Nasal cavity respiratory epithelium epithelial cell of viscerocranial mucosa (primary cell): ENCODE measurements around the gene FOXJ2. TPM values are rescaled to one million over a fixed set of nuclear protein-coding genes. Genes with fewer than 3 reads are reported as not detected.

Experiments
- total RNA-seq: library from RNA; depleted of rRNA; stranded (reverse); fragments of >200 nt; gene quantifications from 2 replicates; pipeline ENCODE4 v1.2.3, GENCODE V29; 2014

Gene FOXJ2
- total RNA-seq = 6.5 and 11.4 TPM in 2 replicates

DNA sequence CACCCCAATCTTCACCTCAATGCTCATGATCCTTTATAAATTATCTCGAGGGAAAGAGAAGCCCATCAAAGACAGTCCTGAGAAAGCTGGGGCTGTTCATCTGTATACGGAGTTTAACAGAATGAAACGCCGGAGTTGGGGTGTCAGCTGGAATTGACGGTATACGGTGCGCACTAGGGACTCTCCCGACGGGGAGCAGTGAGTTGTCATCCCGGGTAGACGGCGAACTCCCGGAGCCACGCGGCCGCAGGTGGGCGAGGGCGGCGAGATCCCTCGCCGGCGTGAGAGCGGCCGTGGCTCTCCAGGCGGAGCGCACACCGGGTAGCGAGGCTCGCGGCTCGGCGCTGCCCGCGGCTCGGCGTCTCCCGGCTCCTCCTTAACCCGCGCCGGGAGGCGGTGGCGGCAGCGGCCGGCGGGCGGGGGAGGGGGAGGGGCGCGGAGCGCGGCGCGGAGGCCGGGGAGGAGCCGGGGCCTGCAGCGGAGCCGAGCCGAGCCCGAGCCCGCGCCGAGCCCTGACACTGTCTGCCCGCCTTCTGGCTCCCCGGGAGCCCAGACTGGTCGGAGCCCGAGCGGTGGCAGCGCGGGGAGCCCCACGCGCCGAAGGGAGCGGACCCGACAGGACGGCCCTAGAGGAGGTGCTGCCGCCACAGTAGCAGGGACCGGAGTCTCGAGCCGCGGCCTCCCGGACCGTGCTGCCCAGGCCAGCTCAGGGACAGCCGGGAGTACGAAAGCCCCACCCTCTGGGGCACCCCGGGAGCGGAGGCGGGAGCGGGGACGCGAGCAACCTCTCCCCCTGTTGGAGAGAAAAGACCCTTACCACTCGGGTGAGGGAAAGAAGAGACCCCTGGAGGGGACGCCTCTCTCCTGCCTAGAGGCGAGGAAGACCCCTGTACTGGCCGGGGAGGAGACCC lies at the start of gene FOXJ2:
Gene FOXJ2 (plus strand): TSS at position 475 of the 911 bp plus-strand sequence. CDS start 7,117 bp downstream, outside the sequence.

GRCh38 chr12:8065991-8066594 lies 33.6 kb downstream of the FOXJ2 start, which contains the start of gene C3AR1:
Gene C3AR1, minus strand, starts transcription at chr12:8066359. Its CDS starts 6,174 bp downstream, at chr12:8060185.

Other genes with a start within 250 kb of the FOXJ2 start
- gene NANOG, start 243.3 kb upstream of the FOXJ2 start, total RNA-seq = under 0.01 TPM in 1 of 2 replicates, not detected in the other
- gene SLC2A14, start 159.8 kb upstream of the FOXJ2 start, total RNA-seq = under 0.01 TPM in 1 of 2 replicates, not detected in the other
- gene SLC2A3, start 96.5 kb upstream of the FOXJ2 start, total RNA-seq = 4.7 and 15.0 TPM in 2 replicates
- gene C3AR1, start 33.6 kb downstream of the FOXJ2 start, total RNA-seq = 0.14 TPM in 1 of 2 replicates, not detected in the other
- gene NECAP1, start 49.6 kb downstream of the FOXJ2 start, total RNA-seq = 42.2 and 69.0 TPM in 2 replicates
- under 0.01 TPM in 1 of 2 replicates, not detected in the other for gene CLEC4A, start 90.9 kb downstream of the FOXJ2 start, total RNA-seq
- not detected in 2 replicates for gene ZNF705A, start 124.3 kb downstream of the FOXJ2 start, total RNA-seq
- 0.28 TPM in 1 of 2 replicates, not detected in the other for gene FAM90A1, start 194.9 kb downstream of the FOXJ2 start, total RNA-seq